ENCODE measurements around the gene WASF2.

WASF2 gene

GRCh38 chr1:27356277-27356618, 133.7 kb downstream of the WASF2 start:
- H3K36me3 ChIP-seq = no peaks in the 10 kb centered on the region
- no peak for DNase-seq
- no peaks in the 10 kb centered on the region for H3K4me1 ChIP-seq
- no peaks in the 10 kb centered on the region for H3K27me3 ChIP-seq
- H3K9me3 ChIP-seq = no peaks in the 10 kb centered on the region
- TF ChIP-seq CTCF (IDR thresholded peaks at IDR 0.05; ENCODE audit: low read depth, low read length) = no peak
- no peak overlapping the region for H3K4me3 ChIP-seq (ENCODE audit: low read depth, low read length)

GRCh38 chr1:27355683-27356082, 134.3 kb downstream of the WASF2 start:
- H3K27me3 ChIP-seq = no peaks in the 10 kb centered on the region
- no peaks in the 10 kb centered on the region for H3K36me3 ChIP-seq
- TF ChIP-seq CTCF (IDR thresholded peaks at IDR 0.05; ENCODE audit: low read depth, low read length) = no peak
- no peak overlapping the region for H3K4me3 ChIP-seq (ENCODE audit: low read depth, low read length)
- no peaks in the 10 kb centered on the region for H3K9me3 ChIP-seq
- no peak for DNase-seq
- no peaks in the 10 kb centered on the region for H3K4me1 ChIP-seq

Measured in BE2C (cell line).